H1 (cell line): ENCODE data around the gene BIRC5. TPM values are rescaled to one million over a fixed set of nuclear protein-coding genes. Genes with fewer than 3 reads are reported as not detected.
A peak's percentile ranks its signal among the peaks of the same experiment; 100 is the strongest.

Source experiments
- ASH2L ChIP-seq: fragments of 200-600, 300-600 bp; sonication (generic); IDR thresholded peaks from one replicate; pipeline ENCODE4 v1.7.1; 2017; ENCODE audit warnings: low read length
- CREB1 ChIP-seq: IDR thresholded peaks from 2 replicates; pipeline ENCODE4 v1.6.1; 2012; ENCODE audit warnings: inconsistent platforms
- EZH2 ChIP-seq: fragments of 200-600 bp; sonication (generic); IDR thresholded peaks from 2 replicates; pipeline ENCODE4 v1.7.1; 2012; ENCODE audit warnings: low read depth, mild to moderate bottlenecking, moderate library complexity, low read length, inconsistent platforms; ENCODE audit not compliant: severe bottlenecking
- MAFK ChIP-seq: IDR thresholded peaks from 2 replicates; pipeline ENCODE4 v1.6.1; 2012; ENCODE audit warnings: low read depth, mild to moderate bottlenecking, improper control_type of control experiment, low read length
- POLR2A ChIP-seq, 2 experiments: IDR thresholded peaks; 1 replicate in 1 of 2; 2 replicates in 1 of 2; pipeline ENCODE4 v1.6.1; 2011; ENCODE audit warnings: low read depth in 2 of 2, low read length in 2 of 2, mild to moderate bottlenecking in 2 of 2; ENCODE audit errors: control extremely low read depth in 1 of 2
- POLR2AphosphoS5 ChIP-seq: IDR thresholded peaks from 2 replicates; pipeline ENCODE4 v1.6.1; 2011; ENCODE audit warnings: low read depth, low read length
- RAD21 ChIP-seq, 2 experiments: IDR thresholded peaks in 1 of 2; conservative IDR thresholded peaks in 1 of 2; 2 replicates each; pipeline ENCODE4 v1.6.1; 2011; ENCODE audit warnings: low read depth in 2 of 2, low read length in 2 of 2, improper control_type of control experiment in 1 of 2, inconsistent platforms in 1 of 2, mild to moderate bottlenecking in 1 of 2, moderate library complexity in 1 of 2
- SIX5 ChIP-seq: IDR thresholded peaks from 2 replicates; pipeline ENCODE4 v1.6.1; 2011; ENCODE audit warnings: mild to moderate bottlenecking, low read depth, low read length
- TCF12 ChIP-seq: IDR thresholded peaks from 2 replicates; pipeline ENCODE4 v1.6.1; 2011; ENCODE audit warnings: low read depth, mild to moderate bottlenecking, low read length
- ZNF274 ChIP-seq: IDR thresholded peaks from 2 replicates; pipeline ENCODE4 v1.7.0; 2012; ENCODE audit warnings: low read length, borderline replicate concordance; ENCODE audit errors: extremely low read depth
- polyA plus RNA-seq, 7 experiments: library from polyadenylated mRNA; depleted of rRNA in 3 of 7; stranded (reverse) in 5 of 7; unstranded in 2 of 7; fragments of >200 nt in 5 of 7; fragments of 200-250 nt in 2 of 7; gene quantifications; 1 replicate in 5 of 7; 2 replicates in 1 of 7; 4 replicates in 1 of 7; pipeline versions ENCODE4 v1.2.1 to v1.2.3, GENCODE V29; 2011 to 2013; ENCODE audit warnings: missing spikeins in 2 of 7, mixed read lengths in 2 of 7
- total RNA-seq: library from RNA; stranded (reverse); fragmentation: NEBNext Ultra II Directional; extraction: Animal tissue kit (Norgen Biotek cat#: 25700); gene quantifications from 2 replicates; pipeline ENCODE4 v1.2.1, GENCODE V29; 2021

The BIRC5 gene
- total and polyA plus RNA-seq, 2 of the 8 experiments (the other 6 are each of a cell fraction or from before 2014, with no cell fraction given) = 42.2 to 108 TPM

DNA sequence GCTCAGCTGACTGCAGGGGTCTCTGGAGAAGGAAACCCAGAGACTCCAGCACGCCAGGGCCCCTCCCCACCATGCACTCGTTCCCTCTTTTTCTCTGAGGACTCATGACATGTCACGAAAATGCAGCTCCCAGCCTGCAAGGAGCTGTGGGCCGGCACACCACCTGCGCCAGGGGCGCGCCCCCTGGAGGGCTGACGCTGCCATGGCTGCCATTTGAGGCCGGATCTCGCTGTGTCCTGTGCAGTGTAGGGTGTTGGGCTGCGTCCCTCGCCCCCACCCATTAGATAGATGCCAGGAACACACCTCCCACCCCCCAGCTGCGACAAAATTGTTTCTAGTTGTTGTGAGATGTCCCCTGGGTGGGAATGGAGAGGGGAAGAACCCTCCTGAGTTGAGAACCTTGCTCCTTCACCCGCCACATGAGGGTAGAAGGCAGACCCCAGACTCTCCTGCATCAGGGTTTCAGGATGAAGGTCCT lies 37.5 kb upstream of the BIRC5 start (continued):
- TF ChIP-seq ASH2L = no peak
- peak in 1 of 2 experiments; percentile 49; a peak in 1 of 3 replicates for TF ChIP-seq POLR2A (IDR thresholded peaks at IDR 0.05; ENCODE audit: control extremely low read depth in 1 of 2, low read depth in 2 of 2, low read length in 2 of 2)
- peak; percentile 48 to 70 for TF ChIP-seq RAD21 (IDR thresholded peaks at IDR 0.05 in 1 of 2, conservative IDR thresholded peaks at IDR 0.05 in 1 of 2; ENCODE audit: low read depth in 2 of 2, low read length in 2 of 2)
- TF ChIP-seq MAFK = no peak
- TF ChIP-seq POLR2AphosphoS5 = peak; percentile 65; the same call in 1 of the 2 replicates
- TF ChIP-seq CREB1 = peak; percentile 70
- no peak for TF ChIP-seq EZH2
- TF ChIP-seq ZNF274 = no peak
- peak; percentile 32; the same call in 1 of the 2 replicates for TF ChIP-seq TCF12
- no peak for TF ChIP-seq SIX5
